GM18517 (cell line): ENCODE data around the gene GRIN2A.

Experiments
- ATAC-seq: cut with Tn5 transposase; IDR thresholded peaks from one replicate; pipeline ENCODE4 v1.9.1; 2021; ENCODE audit warnings: mild to moderate bottlenecking, moderate library complexity; ENCODE audit not compliant: unreplicated experiment

Gene GRIN2A

DNA sequence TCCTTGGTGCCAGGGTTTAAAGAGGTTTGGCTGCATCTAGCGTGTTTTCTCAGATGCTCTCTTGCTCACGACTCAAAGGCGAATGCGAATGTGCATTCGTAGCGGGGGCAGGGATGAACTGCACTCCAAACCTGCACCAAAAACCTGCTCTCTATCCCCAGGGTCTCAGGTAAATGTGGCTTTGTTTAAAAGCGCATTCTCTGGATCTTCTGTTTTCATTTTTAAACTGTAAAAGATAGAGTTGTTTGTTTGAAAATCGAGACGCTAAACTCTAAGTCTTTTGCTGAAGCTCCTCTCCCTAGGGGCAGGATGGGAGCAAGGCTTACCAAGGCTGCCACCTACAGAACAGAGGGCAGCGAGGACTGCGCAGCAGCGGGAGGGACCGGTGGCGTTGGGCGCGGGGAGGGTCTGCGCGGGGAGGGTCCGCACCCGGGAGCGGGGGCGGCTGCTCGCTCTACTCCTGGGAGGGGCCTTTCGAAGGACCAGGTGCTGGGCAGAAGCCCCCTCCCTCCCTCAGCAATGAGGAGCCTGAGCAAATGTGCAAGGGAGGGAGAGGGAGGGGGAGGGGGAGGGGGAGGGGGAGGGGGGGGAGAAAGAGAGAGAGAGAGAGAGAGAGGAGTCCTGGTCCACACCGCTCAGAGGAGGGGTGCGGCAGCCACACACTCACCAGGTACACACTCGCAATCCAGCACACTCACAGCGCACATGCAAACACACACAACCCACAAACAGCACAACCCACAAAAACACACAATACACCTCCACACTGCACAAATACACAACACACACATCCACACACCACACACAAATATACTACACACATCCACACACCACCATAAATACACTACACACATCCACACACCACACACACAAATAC lies 142.8 kb downstream of the GRIN2A start:
- ATAC-seq = no peak

DNA sequence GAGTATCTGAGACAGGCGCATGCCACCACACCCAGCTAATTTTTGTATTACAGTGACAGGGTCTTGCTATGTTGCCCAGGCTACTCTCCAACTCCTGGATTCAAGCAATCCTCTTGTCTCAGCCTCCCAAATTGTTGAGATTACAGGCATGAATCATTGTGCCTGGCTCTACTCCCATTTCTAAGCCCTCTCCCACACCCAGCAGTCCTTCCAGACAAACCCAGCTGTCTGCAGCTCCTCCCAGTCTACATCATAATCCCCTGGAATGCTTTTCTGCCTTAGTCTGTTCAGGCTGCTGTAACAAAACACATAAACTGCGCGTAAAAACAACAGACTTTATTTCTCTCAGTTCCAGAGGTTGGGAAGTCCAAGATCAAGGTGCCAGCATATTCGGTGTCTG lies 144.5 kb downstream of the GRIN2A start:
- no peak for ATAC-seq

GRCh38 chr16:10036956-10037355 lies 145.3 kb downstream of the GRIN2A start:
- no peak for ATAC-seq

DNA sequence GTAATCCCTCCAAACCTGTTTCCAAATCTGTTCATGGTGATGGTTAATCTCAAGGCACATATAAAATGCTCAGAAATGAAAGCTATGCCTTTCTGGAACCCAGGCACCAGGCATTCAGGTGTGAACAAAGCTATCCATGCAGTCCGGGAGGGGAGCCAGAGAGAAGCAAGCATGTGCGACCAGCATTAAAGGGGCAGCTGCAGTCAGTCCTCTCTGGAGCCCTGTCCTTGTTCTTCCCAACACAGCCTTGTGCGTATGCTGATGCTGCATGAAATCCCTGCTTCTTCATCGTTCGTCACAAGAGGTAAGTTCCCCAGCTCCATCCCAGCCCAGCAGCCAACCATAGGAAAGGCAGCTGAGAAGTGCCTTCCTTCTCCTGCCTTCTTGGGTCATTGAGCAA lies 148.7 kb downstream of the GRIN2A start:
- no peak for ATAC-seq

- no peak for ATAC-seq
These were observed 150.3 kb downstream of the GRIN2A start for GRCh38 chr16:10031955-10032354.

DNA sequence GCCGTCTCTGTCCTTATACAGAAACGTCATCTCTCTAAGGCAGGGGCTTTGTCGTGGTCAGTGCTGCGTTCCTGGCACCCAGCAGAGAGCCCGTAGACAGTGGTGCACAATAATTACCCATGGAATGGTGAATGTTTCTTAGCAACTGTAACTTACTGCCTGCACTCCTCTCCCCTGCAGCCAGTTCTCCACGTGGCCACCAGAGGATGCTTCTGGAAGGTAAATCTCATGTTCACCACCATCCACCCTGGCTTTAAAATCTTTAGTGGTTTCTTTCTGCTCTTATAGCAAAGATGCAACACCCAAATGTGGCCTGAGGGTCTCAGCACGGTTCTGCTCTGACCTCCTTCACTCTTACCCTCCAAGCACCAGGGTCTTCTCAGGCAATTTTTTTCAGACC lies 150.8 kb downstream of the GRIN2A start:
- ATAC-seq = no peak

DNA sequence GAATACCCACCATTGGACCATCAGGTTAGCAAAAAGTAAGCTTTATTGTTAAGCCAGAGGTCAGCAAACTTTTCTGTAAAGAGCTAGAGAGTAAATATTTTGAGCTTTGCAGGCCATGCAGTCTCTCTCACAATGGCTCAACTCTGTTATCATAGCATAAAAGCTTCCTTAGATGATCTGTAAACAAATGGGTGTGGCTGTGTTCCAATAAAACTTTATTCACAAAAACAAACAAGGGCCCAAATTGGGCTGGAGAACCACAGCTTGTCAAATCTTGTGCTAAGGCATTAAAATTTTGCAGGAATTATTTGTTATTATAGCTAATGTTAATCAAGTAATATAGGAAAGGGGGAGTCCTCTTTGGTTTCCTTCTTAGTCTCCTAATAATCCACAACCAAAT lies 153.6 kb downstream of the GRIN2A start:
- no peak for ATAC-seq

DNA sequence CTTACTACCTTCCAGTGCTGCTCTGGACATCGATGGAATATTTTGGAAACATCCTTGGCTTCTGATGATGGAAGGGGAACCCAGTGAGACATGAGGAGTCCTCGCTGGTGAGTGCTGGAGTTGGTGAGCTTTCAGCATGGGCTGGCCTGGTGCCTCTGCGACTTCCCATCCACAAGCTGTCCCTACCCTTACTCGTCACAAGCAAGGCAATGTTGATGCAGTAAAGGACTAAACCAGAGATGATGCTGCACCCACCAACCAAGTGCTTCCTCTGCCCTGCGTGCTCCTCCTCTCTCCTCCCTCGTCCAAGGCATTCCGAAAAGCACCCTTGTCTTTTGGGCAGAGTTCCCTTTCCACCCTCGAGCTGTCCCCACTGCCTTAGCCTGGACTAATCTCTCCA lies 154.7 kb downstream of the GRIN2A start:
- no peak for ATAC-seq

GRCh38 chr16:10026593-10026992 lies 155.6 kb downstream of the GRIN2A start:
- ATAC-seq = no peak

DNA sequence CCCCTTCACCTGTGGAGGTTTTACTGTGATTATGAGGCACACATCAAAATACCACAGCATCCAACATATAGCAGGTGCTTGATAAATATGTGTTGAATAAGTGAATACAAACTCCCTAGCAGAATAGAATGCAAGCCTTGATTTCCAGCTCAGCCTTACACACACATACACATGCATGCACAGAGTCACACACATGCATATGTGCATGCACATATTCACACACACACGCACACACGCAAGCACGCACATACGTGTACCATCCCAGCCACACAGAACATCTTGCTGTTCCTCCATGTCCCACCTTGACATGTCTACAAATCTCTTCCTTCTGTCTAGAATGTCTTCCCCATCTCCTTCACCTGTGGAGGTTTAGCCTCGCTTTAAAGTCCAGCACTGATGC lies 160.1 kb downstream of the GRIN2A start:
- no peak for ATAC-seq

DNA sequence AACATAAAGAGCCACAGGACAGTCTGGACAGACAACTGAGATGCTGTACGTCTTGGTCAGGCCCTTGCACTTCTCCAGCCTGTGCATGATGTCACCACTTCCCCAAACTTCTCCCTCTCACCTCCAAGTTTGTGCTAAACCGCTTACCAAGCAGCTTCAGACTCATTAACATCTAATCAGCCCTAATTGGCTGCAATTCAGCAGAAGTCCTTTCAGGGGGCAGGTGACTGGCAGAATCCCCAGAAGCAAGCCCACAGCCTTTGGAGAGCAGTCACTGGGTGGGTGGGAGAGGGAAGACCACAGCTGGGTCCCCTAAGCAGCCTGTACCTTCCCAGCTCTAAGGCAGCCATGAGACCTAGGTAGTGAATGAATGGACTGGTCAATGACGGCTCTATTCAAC lies 161.4 kb downstream of the GRIN2A start:
- ATAC-seq = no peak

GRCh38 chr16:10016752-10017151 lies 165.5 kb downstream of the GRIN2A start:
- no peak for ATAC-seq

DNA sequence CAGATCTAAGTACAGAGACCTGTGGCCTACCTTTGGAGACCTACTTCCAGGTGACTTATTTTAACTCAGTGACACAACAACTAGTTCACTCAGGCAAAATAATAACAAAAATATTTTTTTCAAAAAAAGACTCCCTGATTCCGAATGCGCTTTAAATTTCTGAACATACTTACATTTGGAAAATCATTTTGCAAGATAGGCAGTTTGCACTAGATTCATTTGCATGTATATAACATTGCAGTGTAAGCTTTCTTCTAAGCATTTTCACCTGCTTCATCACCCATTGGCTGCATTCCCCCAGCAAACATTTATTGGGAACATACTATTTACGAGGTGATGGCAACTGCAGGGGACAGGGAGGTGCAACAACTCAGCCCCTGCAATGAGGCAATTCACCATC lies 166.8 kb downstream of the GRIN2A start:
- ATAC-seq = no peak

- no peak for ATAC-seq
These were observed 168.5 kb downstream of the GRIN2A start for GRCh38 chr16:10013774-10014173.

DNA sequence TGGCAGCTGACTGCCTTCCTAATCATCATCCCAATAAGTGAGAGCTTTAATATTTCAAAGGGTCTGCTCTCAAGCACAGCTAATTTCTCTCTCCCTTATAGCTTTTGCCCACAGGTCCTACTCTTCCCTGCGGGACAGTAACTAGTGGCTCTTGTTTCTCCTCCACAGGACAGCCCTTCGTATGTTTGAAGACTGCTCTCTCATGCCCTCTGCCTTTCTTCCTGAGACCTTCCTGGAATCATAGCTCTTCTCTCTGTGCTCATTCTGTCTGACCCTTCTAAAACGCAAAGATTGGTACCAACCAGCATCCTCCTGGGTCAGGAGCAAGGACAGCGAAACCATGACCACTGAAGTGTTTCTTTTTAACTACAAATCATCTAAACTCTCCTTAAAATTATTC lies 168.9 kb downstream of the GRIN2A start:
- ATAC-seq = no peak

DNA sequence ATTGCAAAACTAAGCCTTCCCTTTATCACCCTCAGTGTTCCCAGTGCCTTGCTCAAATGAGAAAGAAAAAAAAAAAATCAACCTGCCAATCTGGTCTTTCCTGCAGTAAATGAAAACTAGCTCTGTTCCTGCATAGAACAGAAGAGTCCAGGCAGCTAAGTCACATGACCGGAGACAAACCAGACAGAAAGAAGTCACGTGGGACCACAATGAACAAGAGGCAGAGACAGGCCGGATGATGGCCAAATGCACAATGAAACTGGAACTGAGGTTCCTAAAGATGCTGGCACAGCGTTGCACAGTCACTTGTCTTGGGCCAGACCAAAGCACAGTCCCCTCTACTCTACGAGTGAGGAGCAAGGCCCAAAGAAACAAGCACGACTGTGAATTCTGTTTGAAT lies 172.5 kb downstream of the GRIN2A start:
- ATAC-seq = no peak

DNA sequence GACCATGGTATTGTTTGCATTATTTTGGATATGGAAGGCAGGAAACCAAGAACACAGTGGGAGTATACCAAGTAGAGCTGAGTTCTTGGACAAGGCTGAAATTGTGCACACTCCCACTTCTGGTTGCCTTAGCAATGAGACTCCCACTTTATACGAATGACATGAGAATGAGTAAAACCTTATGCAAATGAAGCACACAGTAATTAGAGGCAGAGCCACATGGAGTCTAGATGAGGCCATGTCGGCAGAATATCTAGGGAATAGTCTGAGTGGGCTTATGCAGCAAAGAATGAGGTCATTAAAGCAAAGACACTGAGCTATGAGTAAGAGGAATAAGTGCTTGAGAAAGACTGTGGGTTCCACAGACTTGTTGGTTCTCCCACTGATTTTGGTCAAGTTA lies 178.7 kb downstream of the GRIN2A start:
- no peak for ATAC-seq

GRCh38 chr16:10001258-10001775 lies 180.9 kb downstream of the GRIN2A start:
- ATAC-seq = no peak

GRCh38 chr16:9996221-9996620 lies 186.0 kb downstream of the GRIN2A start:
- ATAC-seq = no peak

- ATAC-seq = no peak
These were observed 189.8 kb downstream of the GRIN2A start for GRCh38 chr16:9992441-9992840.

GRCh38 chr16:9980981-9981380 lies 201.2 kb downstream of the GRIN2A start:
- no peak for ATAC-seq

DNA sequence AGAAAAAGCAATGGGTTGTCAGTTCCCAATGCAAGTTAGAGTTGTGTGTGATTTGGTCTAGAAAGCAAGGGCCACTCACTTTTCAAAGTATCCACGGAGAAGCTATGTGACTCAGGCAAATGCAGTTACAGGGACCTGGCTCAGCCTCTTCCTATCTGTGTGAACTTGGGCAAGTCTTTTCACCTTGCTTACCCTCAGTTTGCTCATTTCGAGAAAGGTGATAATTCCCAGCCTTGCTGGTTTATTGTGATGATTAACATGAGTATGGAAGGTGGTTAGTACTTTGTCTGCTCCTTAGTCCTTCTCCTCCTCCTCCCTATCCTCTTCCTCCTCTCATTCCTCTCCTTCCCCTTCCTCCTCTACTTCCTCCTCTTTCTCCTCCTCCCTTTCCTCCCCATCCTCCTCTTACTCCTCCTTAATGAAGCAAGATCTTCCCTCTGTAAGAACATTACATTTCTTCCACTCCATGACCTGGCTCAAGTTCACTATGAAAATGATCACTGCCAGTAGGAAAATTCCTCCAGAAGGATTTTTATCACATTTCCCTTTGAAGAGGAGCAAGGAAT lies 204.0 kb downstream of the GRIN2A start:
- no peak for ATAC-seq
